Esophagus muscularis mucosa (tissue), 4 donors: ENCODE data around the gene LYL1.

ENCODE experiments used
- EP300 ChIP-seq: sonication (generic); formaldehyde crosslinking; IDR thresholded peaks from one replicate; pipeline ENCODE4 v1.6.1; 2017; ENCODE audit warnings: antibody characterized with exemption
- POLR2A ChIP-seq: fragments of 450-650 bp; IDR thresholded peaks from one replicate; pipeline ENCODE4 v1.6.1; 2017; ENCODE audit warnings: antibody characterized with exemption, moderate library complexity, mild to moderate bottlenecking, low read depth
- POLR2AphosphoS5 ChIP-seq, 2 donors: sonication (generic); formaldehyde crosslinking; IDR thresholded peaks; one replicate each; pipeline ENCODE4 v1.6.1; 2017; ENCODE audit warnings: antibody characterized with exemption in 2 of 2
- TF ChIP-seq, protein P1 (sequence below), 3 experiments: fragments of 200-600 bp in 2 of 3; fragments of 450-650 bp in 1 of 3; sonication (generic) in 2 of 3; IDR thresholded peaks; one replicate each; pipeline ENCODE4 v1.5.1; 2017 to 2019; ENCODE audit warnings: antibody characterized with exemption in 3 of 3, mild to moderate bottlenecking in 2 of 3, moderate library complexity in 1 of 3

DNA sequence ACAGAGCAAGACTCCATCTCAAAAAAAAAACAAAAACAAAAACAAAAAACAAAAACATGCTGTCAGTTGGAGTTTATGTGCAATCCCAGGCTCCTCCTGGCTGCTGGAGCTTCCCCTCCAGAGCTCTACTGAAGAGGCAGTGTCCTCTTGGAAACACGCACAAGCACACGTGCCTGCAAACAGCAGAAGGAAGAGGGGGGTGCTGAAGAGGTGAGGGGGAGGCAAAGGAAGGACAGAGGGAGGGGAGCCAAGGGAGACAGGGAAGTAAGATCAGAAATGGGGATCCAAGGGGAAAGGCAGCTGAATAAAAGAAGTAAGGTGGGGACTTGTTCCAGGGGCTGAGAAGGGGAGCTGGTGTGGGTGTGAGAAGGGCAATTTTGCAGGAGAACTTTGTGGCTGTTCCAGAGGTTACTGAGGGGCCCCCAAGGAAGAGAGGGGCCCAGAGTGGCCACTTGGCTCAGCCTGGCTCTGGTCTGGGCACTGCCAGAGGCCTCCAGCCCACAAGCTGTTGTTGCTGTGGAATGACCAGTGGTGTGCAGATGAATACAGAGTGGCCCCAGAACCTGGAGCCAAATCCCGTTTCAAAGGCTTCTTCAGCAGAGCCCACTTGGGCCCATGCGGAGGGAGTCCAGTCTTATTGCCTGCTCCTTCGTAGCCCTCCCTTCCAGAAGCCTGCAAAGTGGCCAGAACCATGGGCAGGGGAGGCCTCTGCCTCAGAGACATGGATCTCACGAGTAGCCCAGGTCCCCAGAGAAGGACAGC lies 34.4 kb downstream of the LYL1 start:
- no peak for TF ChIP-seq POLR2AphosphoS5 (IDR thresholded peaks at IDR 0.05)
- TF ChIP-seq, protein P1, sequence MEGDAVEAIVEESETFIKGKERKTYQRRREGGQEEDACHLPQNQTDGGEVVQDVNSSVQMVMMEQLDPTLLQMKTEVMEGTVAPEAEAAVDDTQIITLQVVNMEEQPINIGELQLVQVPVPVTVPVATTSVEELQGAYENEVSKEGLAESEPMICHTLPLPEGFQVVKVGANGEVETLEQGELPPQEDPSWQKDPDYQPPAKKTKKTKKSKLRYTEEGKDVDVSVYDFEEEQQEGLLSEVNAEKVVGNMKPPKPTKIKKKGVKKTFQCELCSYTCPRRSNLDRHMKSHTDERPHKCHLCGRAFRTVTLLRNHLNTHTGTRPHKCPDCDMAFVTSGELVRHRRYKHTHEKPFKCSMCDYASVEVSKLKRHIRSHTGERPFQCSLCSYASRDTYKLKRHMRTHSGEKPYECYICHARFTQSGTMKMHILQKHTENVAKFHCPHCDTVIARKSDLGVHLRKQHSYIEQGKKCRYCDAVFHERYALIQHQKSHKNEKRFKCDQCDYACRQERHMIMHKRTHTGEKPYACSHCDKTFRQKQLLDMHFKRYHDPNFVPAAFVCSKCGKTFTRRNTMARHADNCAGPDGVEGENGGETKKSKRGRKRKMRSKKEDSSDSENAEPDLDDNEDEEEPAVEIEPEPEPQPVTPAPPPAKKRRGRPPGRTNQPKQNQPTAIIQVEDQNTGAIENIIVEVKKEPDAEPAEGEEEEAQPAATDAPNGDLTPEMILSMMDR (IDR thresholded peaks at IDR 0.05): peak in 1 of 3 experiments; percentile 15
- no peak for TF ChIP-seq POLR2A
- TF ChIP-seq EP300: no peak
